A673 (cell line): ENCODE data around the gene NUP62. TPM values are rescaled to one million over a fixed set of nuclear protein-coding genes. Genes with fewer than 3 reads are reported as not detected.

Experiments
- BruUV-seq: library from RNA; stranded (reverse); fragments of 400-500 nt; replicated peaks from 2 replicates; lab custom pipeline; 2021; lab: Mats Ljungman, UMichigan
- CTCF ChIA-PET: fragments of 300-600 bp; sonication (Branson Sonifier 250); formaldehyde crosslinking; loops from one replicate; lab custom pipeline; 2022; ENCODE audit warnings: antibody characterized with exemption; lab: Charles Lee
- POLR2A ChIA-PET: fragments of 300-600 bp; sonication (Branson Sonifier 250); formaldehyde crosslinking; loops from one replicate; lab custom pipeline; 2022; ENCODE audit warnings: antibody characterized with exemption; ENCODE audit not compliant: low non-redundant PET; lab: Charles Lee
- DNase-seq: peaks from one replicate; pipeline ENCODE4 v3.0.0-alpha.2; 2015; ENCODE audit warnings: low spot score
- H3K27ac ChIP-seq: fragments of 200-600 bp; sonication (generic); 2 replicates; pipeline ENCODE4 v1.5.1; 2016; ENCODE audit warnings: mixed run types, low read depth, mild to moderate bottlenecking, mixed read lengths, antibody characterized with exemption, low read length; ENCODE audit not compliant: poor library complexity, severe bottlenecking
- H3K27me3 ChIP-seq: fragments of 200-600 bp; sonication (generic); replicated peaks from 2 replicates; pipeline ENCODE4 v1.6.1; 2017; ENCODE audit warnings: mixed run types, low read depth, mild to moderate bottlenecking, mixed read lengths, antibody characterized with exemption, low read length; ENCODE audit not compliant: insufficient read depth, poor library complexity
- H3K36me3 ChIP-seq: fragments of 200-600 bp; sonication (generic); 2 replicates; pipeline ENCODE4 v1.6.1; 2016; ENCODE audit warnings: mixed run types, mild to moderate bottlenecking, mixed read lengths, antibody characterized with exemption, low read length; ENCODE audit not compliant: insufficient read depth, poor library complexity, severe bottlenecking
- H3K4me1 ChIP-seq: fragments of 200-600 bp; sonication (generic); 2 replicates; pipeline ENCODE4 v1.6.1; 2017; ENCODE audit warnings: mixed run types, mild to moderate bottlenecking, mixed read lengths, antibody characterized with exemption, low read length; ENCODE audit not compliant: insufficient read depth, poor library complexity, severe bottlenecking
- H3K4me3 ChIP-seq: fragments of 200-600 bp; sonication (generic); 2 replicates; pipeline ENCODE4 v1.5.1; 2016; ENCODE audit warnings: low read depth, mixed run types, mild to moderate bottlenecking, mixed read lengths, low read length; ENCODE audit not compliant: poor library complexity, severe bottlenecking
- H3K9me3 ChIP-seq: fragments of 200-600 bp; sonication (generic); 2 replicates; pipeline ENCODE4 v1.6.1; 2016; ENCODE audit warnings: mixed run types, low read depth, mild to moderate bottlenecking, mixed read lengths, antibody characterized with exemption, low read length; ENCODE audit not compliant: poor library complexity, severe bottlenecking
- CTCF ChIP-seq: fragments of 300-800, 200-600 bp; sonication (generic); conservative IDR thresholded peaks from 2 replicates; pipeline ENCODE4 v1.5.1; 2017; ENCODE audit warnings: low read depth, mild to moderate bottlenecking, antibody characterized with exemption, low read length, moderate library complexity, mixed read lengths
- EZH2 ChIP-seq: fragments of 200-600 bp; sonication (generic); IDR thresholded peaks from 2 replicates; pipeline ENCODE4 v1.6.1; 2017; ENCODE audit warnings: borderline replicate concordance, low read depth, mild to moderate bottlenecking, mixed read lengths, antibody characterized with exemption, low read length; ENCODE audit not compliant: poor library complexity, severe bottlenecking
- intact Hi-C: fragments of 100-400 bp; cut with micrococcal nuclease; formaldehyde crosslinking; loops from one replicate; pipeline ENCODE4 v1.10.0; 2022; ENCODE audit not compliant: unreplicated experiment
- total RNA-seq: library from RNA; stranded (reverse); gene quantifications from 2 replicates; pipeline ENCODE4 v1.2.3, GENCODE V29; 2021

The NUP62 gene
- total RNA-seq, 1 experiment from 2014 or later: 98.5 TPM

GRCh38 chr19:49957262-49957915, 28.1 kb upstream of the NUP62 start:
- Histone ChIP-seq H3K27ac (no peak overlapping the region), H3K27me3 (peaks cover 3% of the 10 kb centered on the region), H3K4me1 (no peaks in the 10 kb centered on the region), H3K36me3 (no peaks in the 10 kb centered on the region), H3K9me3 (no peaks in the 10 kb centered on the region), H3K4me3 (no peak overlapping the region)
- DNase-seq: no peak
- TF ChIP-seq CTCF (no peak), EZH2 (no peak)
- intact Hi-C loops: no loop called here
- ChIA-PET CTCF (no interaction called here), POLR2A (interaction anchor here (0.7 kb wide), 1 partner anchor 20 kb away, joined by 5 read pairs; no protein-coding TSS in a partner anchor)
- BruUV-seq: no TSS peak

- no peak for DNase-seq
- ChIA-PET POLR2A (no interaction called here), CTCF (no interaction called here)
- Histone ChIP-seq H3K36me3 (no peaks in the 10 kb centered on the region), H3K4me1 (no peaks in the 10 kb centered on the region), H3K9me3 (no peaks in the 10 kb centered on the region), H3K27ac (no peak overlapping the region), H3K27me3 (no peaks in the 10 kb centered on the region), H3K4me3 (no peak overlapping the region)
- TF ChIP-seq EZH2: no peak
- no peak for TF ChIP-seq CTCF
- no TSS peak for BruUV-seq
- intact Hi-C loops: no loop called here
Measured at GRCh38 chr19:49956115-49956495, 26.8 kb upstream of the NUP62 start.

GRCh38 chr19:49954933-49955332, 25.6 kb upstream of the NUP62 start:
- POLR2A ChIA-PET: no interaction called here
- no TSS peak for BruUV-seq
- CTCF ChIA-PET: no interaction called here

More at GRCh38 chr19:49954933-49955332, 25.6 kb upstream of the NUP62 start:
- H3K4me3 ChIP-seq: no peak overlapping the region
- no peak for TF ChIP-seq EZH2
- no peak for TF ChIP-seq CTCF
- no peaks in the 10 kb centered on the region for H3K9me3 ChIP-seq
- no peak for DNase-seq
- no peaks in the 10 kb centered on the region for H3K36me3 ChIP-seq
- no peaks in the 10 kb centered on the region for H3K4me1 ChIP-seq
- H3K27ac ChIP-seq: no peak overlapping the region
- intact Hi-C loops: no loop called here
- no peaks in the 10 kb centered on the region for H3K27me3 ChIP-seq
